SU-DHL-6 (cell line): Measurements from ENCODE around the gene DNAI4.

ENCODE experiments used
- CTCF ChIP-seq: fragments of 200-600 bp; sonication (generic); IDR thresholded peaks from one replicate; pipeline ENCODE4 v1.5.1; 2017; ENCODE audit warnings: antibody characterized with exemption, mild to moderate bottlenecking, low read length, moderate library complexity; ENCODE audit not compliant: insufficient read depth, poor library complexity, severe bottlenecking
- EZH2phosphoT487 ChIP-seq: fragments of 200-600 bp; sonication (generic), shearing (Covaris generic); conservative IDR thresholded peaks from 2 replicates; pipeline ENCODE4 v1.6.1; 2018; ENCODE audit warnings: mild to moderate bottlenecking, antibody characterized with exemption, low read length, moderate library complexity, mixed read lengths

- TF ChIP-seq CTCF, result no peak
- TF ChIP-seq EZH2phosphoT487, result no peak
Observed at GRCh38 chr1:66957938-66958337, 33.3 kb upstream of the DNAI4 start.
